GM10266 (cell line): ENCODE measurements around the gene LIMCH1.

Experiments
- DNase-seq: peaks from one replicate; pipeline ENCODE4 v3.0.0; 2012; ENCODE audit errors: extremely low spot score
- TF ChIP-seq, protein P1 (sequence below): IDR thresholded peaks from 2 replicates; pipeline ENCODE4 v1.5.1; 2012; ENCODE audit warnings: mild to moderate bottlenecking, low read depth; ENCODE audit not compliant: control insufficient read depth, insufficient read depth; ENCODE audit errors: missing control alignments

The LIMCH1 gene

DNA sequence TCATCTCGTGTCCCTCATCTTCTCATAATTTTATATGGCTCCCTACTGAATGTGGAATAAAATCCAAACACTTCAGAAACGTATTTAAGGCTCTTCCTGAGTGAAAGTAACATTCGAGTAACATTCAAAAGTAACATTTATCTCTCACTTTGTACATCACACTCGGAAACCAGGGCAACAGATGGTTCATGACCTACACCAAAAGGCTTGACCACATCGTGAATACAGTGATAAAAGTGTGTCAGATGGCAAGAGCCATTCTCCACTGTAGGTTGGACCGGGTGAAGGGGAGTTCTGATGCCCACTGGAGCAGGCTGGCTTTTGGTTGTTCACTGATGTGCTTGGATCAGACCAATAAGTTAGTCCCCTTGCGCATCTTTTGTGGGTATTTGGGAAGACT lies 5.6 kb upstream of the LIMCH1 start:
- no peak for DNase-seq
- TF ChIP-seq, protein P1, sequence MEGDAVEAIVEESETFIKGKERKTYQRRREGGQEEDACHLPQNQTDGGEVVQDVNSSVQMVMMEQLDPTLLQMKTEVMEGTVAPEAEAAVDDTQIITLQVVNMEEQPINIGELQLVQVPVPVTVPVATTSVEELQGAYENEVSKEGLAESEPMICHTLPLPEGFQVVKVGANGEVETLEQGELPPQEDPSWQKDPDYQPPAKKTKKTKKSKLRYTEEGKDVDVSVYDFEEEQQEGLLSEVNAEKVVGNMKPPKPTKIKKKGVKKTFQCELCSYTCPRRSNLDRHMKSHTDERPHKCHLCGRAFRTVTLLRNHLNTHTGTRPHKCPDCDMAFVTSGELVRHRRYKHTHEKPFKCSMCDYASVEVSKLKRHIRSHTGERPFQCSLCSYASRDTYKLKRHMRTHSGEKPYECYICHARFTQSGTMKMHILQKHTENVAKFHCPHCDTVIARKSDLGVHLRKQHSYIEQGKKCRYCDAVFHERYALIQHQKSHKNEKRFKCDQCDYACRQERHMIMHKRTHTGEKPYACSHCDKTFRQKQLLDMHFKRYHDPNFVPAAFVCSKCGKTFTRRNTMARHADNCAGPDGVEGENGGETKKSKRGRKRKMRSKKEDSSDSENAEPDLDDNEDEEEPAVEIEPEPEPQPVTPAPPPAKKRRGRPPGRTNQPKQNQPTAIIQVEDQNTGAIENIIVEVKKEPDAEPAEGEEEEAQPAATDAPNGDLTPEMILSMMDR, result no peak

DNA sequence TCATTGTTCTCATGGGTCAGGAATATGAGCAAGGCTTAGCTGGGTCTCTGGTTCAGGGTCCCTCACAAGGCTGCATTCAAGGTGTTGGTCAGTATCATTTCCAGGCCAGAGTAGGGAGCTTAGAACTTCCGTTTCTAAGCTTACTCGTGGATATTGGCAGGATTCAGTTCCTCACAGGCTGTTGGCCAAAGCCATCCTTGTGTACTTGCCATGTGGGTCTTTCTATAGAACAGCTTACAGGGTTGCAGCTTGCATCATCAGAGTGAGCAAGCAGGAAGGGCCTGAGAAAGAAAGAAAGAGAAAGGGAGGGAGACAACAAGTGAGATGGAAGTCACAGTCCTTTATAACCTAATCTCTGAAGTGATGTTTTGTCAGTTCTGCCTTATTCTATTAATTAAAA lies 5.1 kb upstream of the LIMCH1 start:
- TF ChIP-seq, protein P1, result no peak
- no peak for DNase-seq

DNA sequence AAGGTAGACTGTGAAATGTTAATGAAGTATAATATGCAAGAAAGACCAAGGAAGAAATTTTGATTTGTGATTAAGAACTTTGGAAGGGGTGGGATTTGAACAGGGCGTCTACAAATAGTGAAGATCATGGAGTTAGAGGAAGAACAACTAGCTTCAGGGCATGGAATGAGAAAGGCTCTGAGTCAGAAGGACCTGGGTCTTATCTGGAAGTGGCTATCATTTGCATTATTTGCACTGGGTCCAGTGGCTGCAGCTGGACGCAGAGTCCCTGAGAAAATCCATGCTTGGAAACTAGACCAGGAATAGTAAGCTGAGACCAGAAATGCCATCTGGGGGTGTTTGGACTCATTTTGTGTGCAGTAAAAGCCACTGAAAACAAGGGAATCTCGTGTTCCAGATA lies 4.3 kb upstream of the LIMCH1 start:
- DNase-seq, result no peak
- TF ChIP-seq, protein P1, result no peak

DNA sequence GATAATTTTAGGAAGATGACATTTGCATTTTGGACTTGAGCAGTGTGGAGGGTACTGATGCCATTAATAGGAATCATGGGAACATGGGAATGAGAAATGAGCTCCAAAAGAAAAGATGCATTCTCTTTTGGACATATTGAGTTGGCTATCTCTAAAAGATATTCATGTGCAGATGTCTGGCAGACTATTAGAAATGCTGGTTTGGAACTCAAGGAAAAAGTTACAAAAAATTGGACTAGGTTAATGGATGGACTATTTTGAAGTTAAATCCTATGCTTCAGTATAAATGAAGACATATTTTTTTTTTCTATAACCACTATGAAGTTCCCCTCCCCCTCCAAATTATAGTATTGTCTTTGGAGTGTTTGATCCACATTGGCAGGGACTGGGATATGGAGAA lies 3.6 kb upstream of the LIMCH1 start:
- DNase-seq, result no peak
- TF ChIP-seq, protein P1, result no peak

DNA sequence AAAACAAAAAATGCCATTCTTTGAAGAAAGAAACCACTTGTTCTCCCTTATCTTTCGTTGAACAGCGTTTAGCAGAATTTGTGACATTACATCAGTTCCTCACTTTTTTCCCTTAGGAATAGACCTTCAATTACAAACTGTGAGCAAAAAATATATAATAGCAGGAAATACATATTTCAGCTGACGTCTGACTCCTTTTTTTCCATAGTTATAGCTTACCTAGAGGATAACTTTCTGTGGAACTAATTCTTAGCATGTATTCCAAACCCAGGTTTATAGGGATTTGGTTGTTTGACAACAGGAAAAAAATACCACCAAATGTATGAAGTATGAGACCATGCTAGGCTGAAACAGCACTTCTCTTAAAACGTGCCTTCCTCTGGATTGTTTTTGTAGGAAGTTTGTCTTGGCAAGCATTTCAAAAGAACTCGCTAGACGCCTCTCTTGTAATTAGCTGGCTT lies 2.0 kb upstream of the LIMCH1 start:
- no peak for DNase-seq
- TF ChIP-seq, protein P1, result no peak

DNA sequence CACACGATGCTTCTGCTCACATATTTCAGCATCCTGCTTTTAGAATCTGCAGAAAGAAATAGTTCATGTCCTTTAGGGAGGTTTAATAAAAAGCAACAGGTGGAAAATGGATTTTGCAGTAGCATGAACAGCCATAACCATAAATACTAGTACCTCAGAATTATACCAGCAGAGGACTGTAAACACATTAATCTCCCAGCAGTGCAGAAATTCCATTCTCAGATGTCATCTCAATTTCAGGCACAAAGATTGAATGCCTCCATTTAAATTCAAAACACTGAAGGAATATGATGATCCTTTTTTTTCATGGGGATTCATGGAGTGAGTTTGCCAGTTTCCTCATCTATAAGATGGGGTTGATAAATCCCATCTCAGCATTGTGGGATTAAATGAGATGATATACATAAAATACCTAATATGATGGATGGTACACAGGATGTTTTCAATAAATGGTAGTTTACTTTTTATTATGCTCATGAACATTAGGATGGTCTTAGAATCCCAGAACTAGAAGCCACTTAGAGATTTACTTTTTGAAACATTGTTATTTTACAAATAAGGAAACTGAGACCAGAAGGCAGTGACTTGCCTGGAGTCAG lies 566 bp upstream of the LIMCH1 start:
- TF ChIP-seq, protein P1, result no peak
- no peak for DNase-seq

DNA sequence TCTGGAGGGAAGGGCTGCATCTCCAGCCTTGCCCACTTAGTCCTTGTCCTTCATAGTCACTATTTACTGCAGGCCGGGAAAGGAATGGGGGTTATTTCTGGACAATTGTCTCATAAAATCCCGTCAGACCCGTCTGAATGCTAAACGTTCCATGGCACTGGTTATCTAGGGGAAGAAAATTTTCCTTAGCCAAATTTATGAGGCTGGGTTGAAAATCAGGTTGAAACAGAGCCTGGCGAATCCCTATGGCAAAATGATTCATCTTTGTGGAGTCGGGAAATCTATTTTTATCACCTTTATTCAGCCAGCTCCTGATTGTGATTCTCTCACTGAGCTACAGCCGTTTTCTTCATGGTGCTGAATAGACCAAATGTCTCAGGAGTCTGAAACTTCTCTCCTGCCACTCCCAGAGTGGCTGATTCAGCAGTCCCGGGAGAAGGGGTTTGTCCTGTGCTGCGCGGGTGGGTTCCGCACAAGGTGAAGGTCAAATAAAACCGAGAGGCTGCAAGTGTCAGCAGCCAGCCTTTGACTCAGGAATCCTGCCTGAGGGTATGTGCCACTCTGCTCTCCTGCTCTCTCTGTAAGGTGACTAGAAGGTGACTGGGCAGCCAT lies 1.0 kb downstream of the LIMCH1 start:
- no peak for DNase-seq
- TF ChIP-seq, protein P1, result no peak
